HL-60 (cell line): Measurements from ENCODE around the gene FARP2.
"Not testable (repeated sequence)": the region's sequence is repeated elsewhere in the genome, so short reads cannot be mapped to it uniquely, and the experiment has no call there.

Experiments
- DNase-seq, 2 experiments: peaks; one replicate each; pipeline ENCODE4 v3.0.0-alpha.2; 2010 to 2020; ENCODE audit warnings: low read depth in 1 of 2, low spot score in 1 of 2
- H3K27ac ChIP-seq: fragments of 250-450 bp; sonication (Bioruptor Pico); replicated peaks from 2 replicates; pipeline ENCODE4 v1.5.1; 2020; ENCODE audit warnings: mild to moderate bottlenecking, moderate library complexity
- H3K27me3 ChIP-seq: fragments of 250-450 bp; sonication (Bioruptor Pico); 2 replicates; pipeline ENCODE4 v1.5.1; 2021; ENCODE audit warnings: mild to moderate bottlenecking, moderate library complexity; ENCODE audit not compliant: insufficient read depth, poor library complexity, severe bottlenecking
- H3K4me3 ChIP-seq: replicated peaks from 2 replicates; pipeline ENCODE4 v1.5.1; 2011; ENCODE audit warnings: mild to moderate bottlenecking, control low read depth, low read length; ENCODE audit not compliant: insufficient read depth
- GABPA ChIP-seq: IDR thresholded peaks from 2 replicates; pipeline ENCODE4 v1.6.1; 2012; ENCODE audit warnings: low read depth
- POLR2AphosphoS5 ChIP-seq: IDR thresholded peaks from 2 replicates; pipeline ENCODE4 v1.6.1; 2012; ENCODE audit warnings: low read depth
- SPI1 ChIP-seq: IDR thresholded peaks from 2 replicates; pipeline ENCODE4 v1.6.1; 2012; ENCODE audit warnings: low read depth, mild to moderate bottlenecking, borderline replicate concordance
- TF ChIP-seq, protein P1 (sequence below): IDR thresholded peaks from one replicate; pipeline ENCODE4 v1.5.1; 2011; ENCODE audit warnings: low read length, control low read depth, inconsistent platforms; ENCODE audit not compliant: insufficient read depth
- TF ChIP-seq, protein P2 (sequence below): IDR thresholded peaks from 2 replicates; pipeline ENCODE4 v1.6.1; 2012; ENCODE audit warnings: low read depth; ENCODE audit not compliant: insufficient replicate concordance

FARP2 gene

DNA sequence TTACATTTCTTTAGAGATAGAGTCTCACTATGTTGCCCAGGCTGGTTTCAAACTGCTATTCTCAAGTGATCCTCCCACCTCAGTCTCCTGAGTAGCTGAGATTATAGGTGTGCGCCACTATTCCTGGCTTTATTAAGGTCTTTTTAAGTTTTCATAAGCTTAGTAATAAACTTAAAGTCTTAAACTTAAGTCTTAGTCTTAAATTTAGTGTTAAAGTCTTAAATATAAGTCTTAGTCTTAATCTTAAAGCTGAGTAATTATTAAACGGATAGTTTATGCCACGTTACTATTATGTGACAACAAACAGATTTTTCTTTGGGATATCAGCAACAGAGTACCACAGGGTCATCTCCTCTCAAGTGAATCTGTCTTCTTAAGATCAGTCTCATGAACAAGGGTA is 12.6 kb downstream of the FARP2 start:
- Histone ChIP-seq H3K27me3 (no peaks in the 10 kb centered on the region), H3K27ac (no peak overlapping the region), H3K4me3 (no peak overlapping the region)
- no peak for DNase-seq
- TF ChIP-seq, protein P1, sequence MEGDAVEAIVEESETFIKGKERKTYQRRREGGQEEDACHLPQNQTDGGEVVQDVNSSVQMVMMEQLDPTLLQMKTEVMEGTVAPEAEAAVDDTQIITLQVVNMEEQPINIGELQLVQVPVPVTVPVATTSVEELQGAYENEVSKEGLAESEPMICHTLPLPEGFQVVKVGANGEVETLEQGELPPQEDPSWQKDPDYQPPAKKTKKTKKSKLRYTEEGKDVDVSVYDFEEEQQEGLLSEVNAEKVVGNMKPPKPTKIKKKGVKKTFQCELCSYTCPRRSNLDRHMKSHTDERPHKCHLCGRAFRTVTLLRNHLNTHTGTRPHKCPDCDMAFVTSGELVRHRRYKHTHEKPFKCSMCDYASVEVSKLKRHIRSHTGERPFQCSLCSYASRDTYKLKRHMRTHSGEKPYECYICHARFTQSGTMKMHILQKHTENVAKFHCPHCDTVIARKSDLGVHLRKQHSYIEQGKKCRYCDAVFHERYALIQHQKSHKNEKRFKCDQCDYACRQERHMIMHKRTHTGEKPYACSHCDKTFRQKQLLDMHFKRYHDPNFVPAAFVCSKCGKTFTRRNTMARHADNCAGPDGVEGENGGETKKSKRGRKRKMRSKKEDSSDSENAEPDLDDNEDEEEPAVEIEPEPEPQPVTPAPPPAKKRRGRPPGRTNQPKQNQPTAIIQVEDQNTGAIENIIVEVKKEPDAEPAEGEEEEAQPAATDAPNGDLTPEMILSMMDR = no peak
- TF ChIP-seq, protein P2, sequence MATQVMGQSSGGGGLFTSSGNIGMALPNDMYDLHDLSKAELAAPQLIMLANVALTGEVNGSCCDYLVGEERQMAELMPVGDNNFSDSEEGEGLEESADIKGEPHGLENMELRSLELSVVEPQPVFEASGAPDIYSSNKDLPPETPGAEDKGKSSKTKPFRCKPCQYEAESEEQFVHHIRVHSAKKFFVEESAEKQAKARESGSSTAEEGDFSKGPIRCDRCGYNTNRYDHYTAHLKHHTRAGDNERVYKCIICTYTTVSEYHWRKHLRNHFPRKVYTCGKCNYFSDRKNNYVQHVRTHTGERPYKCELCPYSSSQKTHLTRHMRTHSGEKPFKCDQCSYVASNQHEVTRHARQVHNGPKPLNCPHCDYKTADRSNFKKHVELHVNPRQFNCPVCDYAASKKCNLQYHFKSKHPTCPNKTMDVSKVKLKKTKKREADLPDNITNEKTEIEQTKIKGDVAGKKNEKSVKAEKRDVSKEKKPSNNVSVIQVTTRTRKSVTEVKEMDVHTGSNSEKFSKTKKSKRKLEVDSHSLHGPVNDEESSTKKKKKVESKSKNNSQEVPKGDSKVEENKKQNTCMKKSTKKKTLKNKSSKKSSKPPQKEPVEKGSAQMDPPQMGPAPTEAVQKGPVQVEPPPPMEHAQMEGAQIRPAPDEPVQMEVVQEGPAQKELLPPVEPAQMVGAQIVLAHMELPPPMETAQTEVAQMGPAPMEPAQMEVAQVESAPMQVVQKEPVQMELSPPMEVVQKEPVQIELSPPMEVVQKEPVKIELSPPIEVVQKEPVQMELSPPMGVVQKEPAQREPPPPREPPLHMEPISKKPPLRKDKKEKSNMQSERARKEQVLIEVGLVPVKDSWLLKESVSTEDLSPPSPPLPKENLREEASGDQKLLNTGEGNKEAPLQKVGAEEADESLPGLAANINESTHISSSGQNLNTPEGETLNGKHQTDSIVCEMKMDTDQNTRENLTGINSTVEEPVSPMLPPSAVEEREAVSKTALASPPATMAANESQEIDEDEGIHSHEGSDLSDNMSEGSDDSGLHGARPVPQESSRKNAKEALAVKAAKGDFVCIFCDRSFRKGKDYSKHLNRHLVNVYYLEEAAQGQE = no peak
- TF ChIP-seq GABPA (no peak), POLR2AphosphoS5 (no peak), SPI1 (no peak)

DNA sequence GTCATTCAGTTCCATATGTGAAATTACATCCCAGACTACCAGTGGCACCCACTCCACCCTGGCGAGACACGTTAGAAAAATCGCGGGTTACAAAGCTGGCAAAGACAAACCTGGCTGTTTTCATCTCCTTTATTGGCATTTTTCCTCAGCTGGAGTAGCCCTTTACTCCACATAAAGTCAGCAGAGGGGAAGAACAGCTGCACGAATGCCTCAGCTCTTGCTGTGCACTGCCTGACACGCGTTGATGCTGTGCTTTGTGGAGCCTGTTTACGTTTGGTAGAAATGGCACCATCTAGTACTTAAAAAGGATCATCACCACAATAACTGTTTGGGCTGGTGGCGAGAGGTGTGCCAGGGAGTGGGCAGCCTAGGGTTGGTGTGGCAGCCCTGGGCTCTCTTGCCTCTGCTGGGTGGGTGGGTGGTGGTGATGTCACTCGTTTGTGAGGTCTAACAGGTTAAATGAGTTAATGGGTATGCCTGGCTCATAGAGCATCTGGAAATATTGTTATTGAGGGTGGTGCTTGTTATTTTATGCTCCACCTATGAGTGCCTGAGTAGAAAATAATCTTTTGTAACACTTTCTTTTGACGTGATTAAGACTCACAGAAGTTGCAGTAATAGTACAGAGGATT is 16.4 kb downstream of the FARP2 start:
- TF ChIP-seq, protein P1 = no peak
- TF ChIP-seq POLR2AphosphoS5 = no peak
- TF ChIP-seq GABPA = no peak
- no peak for TF ChIP-seq SPI1
- TF ChIP-seq, protein P2 = no peak
- H3K27me3 ChIP-seq = no peaks in the 10 kb centered on the region
- H3K4me3 ChIP-seq = no peak overlapping the region
- DNase-seq = no peak
- H3K27ac ChIP-seq = no peak overlapping the region

DNA sequence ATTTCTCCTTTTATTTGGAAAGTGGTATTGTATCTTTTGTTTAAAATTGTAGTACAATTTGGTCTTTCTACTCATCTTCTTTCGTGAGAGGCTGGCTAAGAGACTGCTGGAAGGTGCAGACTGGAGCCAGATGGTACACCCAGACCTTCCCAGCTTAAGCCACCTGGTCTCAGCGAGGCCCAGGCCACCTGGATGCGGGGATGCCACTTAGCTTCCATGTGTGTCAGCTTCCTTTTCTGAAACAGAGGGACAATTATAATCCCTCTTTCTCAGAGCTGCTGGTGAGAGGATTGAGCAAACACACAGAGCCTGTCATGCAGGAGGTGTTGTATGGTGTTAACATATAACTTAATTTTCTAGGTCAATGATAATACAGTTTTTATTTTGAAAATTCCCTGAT is 17.4 kb downstream of the FARP2 start:
- H3K4me3 ChIP-seq = no peak overlapping the region
- TF ChIP-seq GABPA = no peak
- H3K27me3 ChIP-seq = no peaks in the 10 kb centered on the region
- DNase-seq = no peak
- no peak overlapping the region for H3K27ac ChIP-seq

DNA sequence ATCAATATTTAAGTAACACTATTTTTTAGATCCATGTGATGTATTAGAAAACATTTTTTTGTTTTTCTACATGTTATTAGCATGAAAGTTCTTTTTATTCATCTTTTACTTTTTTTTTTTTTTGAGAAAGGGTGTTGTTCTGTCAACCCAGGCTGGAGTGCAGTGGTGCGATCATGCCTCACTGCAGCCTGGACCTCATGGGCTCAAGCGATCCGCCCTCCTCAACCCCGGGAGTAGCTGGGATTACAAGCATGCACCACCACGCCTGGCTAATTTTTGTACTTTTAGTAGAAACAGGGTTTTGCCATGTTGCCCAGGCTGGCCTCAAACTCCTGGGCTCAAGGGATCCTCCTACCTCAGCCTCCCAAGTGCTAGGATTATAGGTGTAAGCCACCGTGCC is 17.8 kb downstream of the FARP2 start:
- not testable (repeated sequence) for H3K27me3 ChIP-seq, H3K27ac ChIP-seq, H3K4me3 ChIP-seq, DNase-seq

DNA sequence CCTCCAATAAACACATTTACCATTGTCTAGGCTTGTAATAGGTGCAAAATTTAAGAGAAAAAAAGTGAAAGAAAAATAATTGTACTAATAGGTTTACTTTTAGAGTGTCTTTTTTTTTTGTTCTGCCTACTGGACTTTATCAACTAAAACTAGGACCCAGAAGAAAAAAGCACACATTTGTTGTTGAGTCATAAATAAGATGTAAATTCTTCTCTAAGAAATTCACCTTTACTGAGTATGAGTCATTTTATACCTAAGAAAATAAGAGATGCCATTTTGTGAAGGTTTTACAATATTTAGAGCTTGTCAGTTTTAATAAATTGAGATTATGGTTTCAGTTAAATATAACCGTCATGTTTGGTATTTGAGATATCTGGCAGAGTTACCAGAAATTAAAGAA is 19.2 kb downstream of the FARP2 start:
- Histone ChIP-seq H3K4me3 (no peak overlapping the region), H3K27ac (no peak overlapping the region), H3K27me3 (no peaks in the 10 kb centered on the region)
- DNase-seq = no peak
- no peak for TF ChIP-seq GABPA
- TF ChIP-seq, protein P1 = no peak
- TF ChIP-seq SPI1 = no peak
- TF ChIP-seq, protein P2 = no peak
- TF ChIP-seq POLR2AphosphoS5 = no peak
